Heart left ventricle (tissue), 13 donors: ENCODE results near the gene WNT5A.

ENCODE experiments used
- POLR2A ChIP-seq, 2 donors: fragments of 450-650 bp; IDR thresholded peaks; one replicate each; pipeline ENCODE4 v1.6.1; 2017; ENCODE audit warnings: antibody characterized with exemption in 2 of 2, mild to moderate bottlenecking in 2 of 2, moderate library complexity in 2 of 2
- TF ChIP-seq, protein P1 (sequence below), 12 donors: fragments of 200-600 bp; sonication (generic) in 4 of 12; IDR thresholded peaks; one replicate each; pipeline versions ENCODE4 v1.5.0 to v1.8.0; 2018 to 2022; ENCODE audit warnings: antibody characterized with exemption in 12 of 12, mild to moderate bottlenecking in 5 of 12
- donor health status: ischemic (EF 13 %, LVEDD 7.1; RV severe dilation, severe dysfunction).
- donor health status: DM: no; HTN: yes; CAD: no.
- donor health status: DM: no; HTN: no; CAD: no.
- donor health status: ischemic (EF 25% LVEDD 6.9; RV normal size, moderate dysfunction).
- donor health status: ischemic (EF 25% LVEDD 5.7; RV mildly dilated, moderate dysfunction).
- donor health status: ischemic (EF 35%, LVEDD 5.7; RV mildly dilated, moderate dysfunction).
- donor health status: nonischemic (EF 11% LVEDD 7.7; RV severe dilation, severe dysfunction).
- donor health status: DM: yes; HTN: yes; CAD: no.
- donor health status: PGD.
- donor health status: ischemic (EF 29% LVEDD 5.4; RV normal size, mild dysfunction).
- donor health status: nonischemic (EF 23%, LVEDD 6.1; RV moderate dilation, normal function).

DNA sequence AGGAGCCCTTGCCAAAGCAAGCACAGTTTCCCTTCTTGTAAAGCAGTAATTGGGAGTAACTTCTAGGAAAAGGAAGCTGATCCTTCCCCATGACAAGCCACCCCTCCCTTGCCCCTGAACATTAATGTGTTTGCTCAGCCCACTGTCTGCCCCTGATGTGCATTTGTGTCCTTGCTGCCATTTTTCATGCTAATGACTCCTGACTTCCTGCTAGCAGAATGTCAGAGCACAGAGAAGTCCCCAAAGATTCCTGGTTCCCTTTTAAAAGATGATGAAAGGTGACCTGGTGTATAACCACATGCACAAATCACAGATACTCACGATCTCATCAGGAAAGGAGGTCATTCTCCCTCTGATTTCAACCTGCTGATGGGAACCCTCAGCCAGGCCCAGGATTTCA, 44.2 kb upstream of the WNT5A start:
- TF ChIP-seq, protein P1, sequence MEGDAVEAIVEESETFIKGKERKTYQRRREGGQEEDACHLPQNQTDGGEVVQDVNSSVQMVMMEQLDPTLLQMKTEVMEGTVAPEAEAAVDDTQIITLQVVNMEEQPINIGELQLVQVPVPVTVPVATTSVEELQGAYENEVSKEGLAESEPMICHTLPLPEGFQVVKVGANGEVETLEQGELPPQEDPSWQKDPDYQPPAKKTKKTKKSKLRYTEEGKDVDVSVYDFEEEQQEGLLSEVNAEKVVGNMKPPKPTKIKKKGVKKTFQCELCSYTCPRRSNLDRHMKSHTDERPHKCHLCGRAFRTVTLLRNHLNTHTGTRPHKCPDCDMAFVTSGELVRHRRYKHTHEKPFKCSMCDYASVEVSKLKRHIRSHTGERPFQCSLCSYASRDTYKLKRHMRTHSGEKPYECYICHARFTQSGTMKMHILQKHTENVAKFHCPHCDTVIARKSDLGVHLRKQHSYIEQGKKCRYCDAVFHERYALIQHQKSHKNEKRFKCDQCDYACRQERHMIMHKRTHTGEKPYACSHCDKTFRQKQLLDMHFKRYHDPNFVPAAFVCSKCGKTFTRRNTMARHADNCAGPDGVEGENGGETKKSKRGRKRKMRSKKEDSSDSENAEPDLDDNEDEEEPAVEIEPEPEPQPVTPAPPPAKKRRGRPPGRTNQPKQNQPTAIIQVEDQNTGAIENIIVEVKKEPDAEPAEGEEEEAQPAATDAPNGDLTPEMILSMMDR (IDR thresholded peaks at IDR 0.05), result no peak
- TF ChIP-seq POLR2A (IDR thresholded peaks at IDR 0.05), result no peak
